Neuronal stem cell (in vitro differentiated cells): ENCODE results near the gene NPTX1.

Experiments used
- DNase-seq: peaks from one replicate; pipeline ENCODE4 v3.0.0-alpha.2; 2013; ENCODE audit warnings: low spot score
- H2AFZ ChIP-seq: one replicate; pipeline ENCODE4 v1.6.1; 2013; ENCODE audit warnings: mild to moderate bottlenecking, low read length, inconsistent platforms
- H2AK5ac ChIP-seq: 2 replicates; pipeline ENCODE4 v1.6.1; 2013; ENCODE audit warnings: low read depth, mild to moderate bottlenecking, inconsistent platforms, low read length, moderate library complexity, mixed read lengths
- H2BK120ac ChIP-seq: 2 replicates; pipeline ENCODE4 v1.6.1; 2013; ENCODE audit warnings: low read depth, mild to moderate bottlenecking, inconsistent platforms, low read length, moderate library complexity, mixed read lengths
- H2BK12ac ChIP-seq: one replicate; pipeline ENCODE4 v1.6.1; 2013; ENCODE audit warnings: low read length, inconsistent platforms
- H2BK15ac ChIP-seq: 2 replicates; pipeline ENCODE4 v1.6.1; 2013; ENCODE audit warnings: mild to moderate bottlenecking, low read length, inconsistent platforms, mixed read lengths
- H2BK5ac ChIP-seq: one replicate; pipeline ENCODE4 v1.6.1; 2013; ENCODE audit warnings: inconsistent platforms, mild to moderate bottlenecking, low read length, moderate library complexity
- H3K14ac ChIP-seq: one replicate; pipeline ENCODE4 v1.6.1; 2013; ENCODE audit warnings: low read length, inconsistent platforms
- H3K18ac ChIP-seq: 2 replicates; pipeline ENCODE4 v1.6.1; 2013; ENCODE audit warnings: low read length, inconsistent platforms
- H3K23ac ChIP-seq: 2 replicates; pipeline ENCODE4 v1.6.1; 2013; ENCODE audit warnings: low read depth, mild to moderate bottlenecking, mixed read lengths, low read length, inconsistent platforms; ENCODE audit not compliant: poor library complexity
- H3K27ac ChIP-seq: replicated peaks from 3 replicates; pipeline ENCODE4 v1.5.1; 2013; ENCODE audit warnings: low read length, inconsistent platforms
- H3K27me3 ChIP-seq, 3 experiments: 2 replicates each; pipeline ENCODE4 v1.6.1; 2013; ENCODE audit warnings: low read length in 3 of 3, mild to moderate bottlenecking in 2 of 3, inconsistent platforms in 1 of 3, low read depth in 1 of 3, mixed read lengths in 1 of 3, moderate library complexity in 1 of 3; ENCODE audit not compliant: control insufficient read depth in 3 of 3, insufficient read depth in 3 of 3
- H3K36me3 ChIP-seq, 2 donors: replicated peaks in 1 of 2; 2 replicates each; pipeline ENCODE4 v1.6.1; 2013; ENCODE audit warnings: low read length in 2 of 2; ENCODE audit not compliant: control insufficient read depth in 2 of 2, insufficient read depth in 2 of 2
- H3K4ac ChIP-seq: 2 replicates; pipeline ENCODE4 v1.6.1; 2013; ENCODE audit warnings: inconsistent platforms, mild to moderate bottlenecking, low read length, moderate library complexity
- H3K4me1 ChIP-seq, 2 donors: 1 replicate in 1 of 2; 2 replicates in 1 of 2; pipeline ENCODE4 v1.6.1; 2013; ENCODE audit warnings: low read length in 2 of 2, low read depth in 1 of 2; ENCODE audit not compliant: control insufficient read depth in 2 of 2, insufficient read depth in 1 of 2
- H3K4me2 ChIP-seq: one replicate; pipeline ENCODE4 v1.6.1; 2013; ENCODE audit warnings: mild to moderate bottlenecking, low read length, inconsistent platforms; ENCODE audit not compliant: insufficient read depth, poor library complexity, severe bottlenecking
- H3K4me3 ChIP-seq, 2 donors: 2 replicates each; pipeline ENCODE4 v1.5.1; 2013; ENCODE audit warnings: low read length in 2 of 2, mild to moderate bottlenecking in 2 of 2, inconsistent platforms in 1 of 2, moderate library complexity in 1 of 2
- H3K79me1 ChIP-seq: one replicate; pipeline ENCODE4 v1.6.1; 2013; ENCODE audit warnings: low read depth, mild to moderate bottlenecking, inconsistent platforms, low read length, moderate library complexity
- H3K9ac ChIP-seq: one replicate; pipeline ENCODE4 v1.6.1; 2013; ENCODE audit warnings: mild to moderate bottlenecking, low read depth, low read length, inconsistent platforms; ENCODE audit not compliant: poor library complexity
- H3K9me3 ChIP-seq, 2 donors: replicated peaks in 1 of 2; 2 replicates each; pipeline versions ENCODE3 to v1.6.1; 2013; ENCODE audit warnings: low read length in 2 of 2, mild to moderate bottlenecking in 2 of 2, inconsistent platforms in 1 of 2, low read depth in 1 of 2, mixed read lengths in 1 of 2, moderate library complexity in 1 of 2; ENCODE audit not compliant: control insufficient read depth in 2 of 2, insufficient read depth in 1 of 2
- H4K8ac ChIP-seq: one replicate; pipeline ENCODE4 v1.6.1; 2013; ENCODE audit warnings: low read depth, mild to moderate bottlenecking, inconsistent platforms, low read length, moderate library complexity
- H4K91ac ChIP-seq: one replicate; pipeline ENCODE4 v1.6.1; 2013; ENCODE audit warnings: low read length, low read depth, mild to moderate bottlenecking, inconsistent platforms; ENCODE audit not compliant: poor library complexity
- WGBS, 2 donors: extraction: QIAGEN DNeasy Blood & Tissue Kit; methylation state at CpG; one replicate each; pipeline ENCODE4 v1.1.7; 2013; ENCODE audit warnings: missing lambda C conversion rate in 2 of 2, mixed read lengths in 1 of 2; ENCODE audit not compliant: insufficient read length in 2 of 2, insufficient replicate concordance in 1 of 2; ENCODE audit errors: extremely low coverage in 2 of 2; 5-methylcytosine and 5-hydroxymethylcytosine counted together

NPTX1 gene

GRCh38 chr17:80428796-80429195 lies 47.6 kb downstream of the NPTX1 start:
- WGBS, 2 donors = no CpG with 5 or more reads among the region's 11 CpGs
- no peak overlapping the region for H3K27ac ChIP-seq
- H4K91ac ChIP-seq = no peak overlapping the region

GRCh38 chr17:80428363-80428762 lies 48.0 kb downstream of the NPTX1 start:
- H2AFZ ChIP-seq = no peak overlapping the region
- H3K27ac ChIP-seq = no peak overlapping the region
- no peak overlapping the region for H4K91ac ChIP-seq
- peak overlapping the region; percentile 41 for H2BK120ac ChIP-seq
- H3K14ac ChIP-seq = no peak overlapping the region
- no peak overlapping the region for H4K8ac ChIP-seq
- no peaks in the 10 kb centered on the region for H3K36me3 ChIP-seq
- H2BK5ac ChIP-seq = peak overlapping the region; percentile 77
- no peak overlapping the region for H3K4me3 ChIP-seq
- no peak overlapping the region for H2BK15ac ChIP-seq
- no peak overlapping the region for H2BK12ac ChIP-seq
- no peak overlapping the region for H2AK5ac ChIP-seq
- H3K18ac ChIP-seq = no peak overlapping the region
- peaks cover 2% of the 10 kb centered on the region for H3K79me1 ChIP-seq
- WGBS, 2 donors = no CpG with 5 or more reads among the region's 12 CpGs
- no peaks in the 10 kb centered on the region for H3K27me3 ChIP-seq
- no peak overlapping the region for H3K4me2 ChIP-seq
- no peak for DNase-seq
- H3K4ac ChIP-seq = no peak overlapping the region
- peaks cover 0 to 1% of the 10 kb centered on the region in 2 donors for H3K4me1 ChIP-seq
- peaks cover 0 to 2% of the 10 kb centered on the region in 2 donors for H3K9me3 ChIP-seq
- no peak overlapping the region for H3K23ac ChIP-seq
- no peak overlapping the region for H3K9ac ChIP-seq

More at GRCh38 chr17:80428796-80429195, 47.6 kb downstream of the NPTX1 start:
- Histone ChIP-seq H3K9ac (no peak overlapping the region), H3K36me3 (no peaks in the 10 kb centered on the region), H2BK5ac (peak overlapping the region; percentile 77), H3K14ac (no peak overlapping the region), H3K4ac (no peak overlapping the region), H3K79me1 (peaks cover 2% of the 10 kb centered on the region), H3K4me1 (peaks cover 0 to 1% of the 10 kb centered on the region in 2 donors), H2AFZ (no peak overlapping the region), H3K23ac (no peak overlapping the region), H4K8ac (no peak overlapping the region), H2AK5ac (no peak overlapping the region), H3K9me3 (no peaks in the 10 kb centered on the region), H3K18ac (peak overlapping the region; percentile 4), H3K4me2 (no peak overlapping the region), H2BK120ac (peak overlapping the region; percentile 41), H3K27me3 (no peaks in the 10 kb centered on the region), H3K4me3 (peak overlapping the region in 1 of 2 donors; percentile 37), H2BK12ac (no peak overlapping the region), H2BK15ac (no peak overlapping the region)
- no peak for DNase-seq

GRCh38 chr17:80427366-80428282 lies 48.8 kb downstream of the NPTX1 start:
- H2AK5ac ChIP-seq = no peak overlapping the region
- no peak overlapping the region for H3K27ac ChIP-seq
- H2BK15ac ChIP-seq = no peak overlapping the region
- no peak for DNase-seq
- no peak overlapping the region for H3K4ac ChIP-seq
- no peak overlapping the region for H3K23ac ChIP-seq
- no CpG with 5 or more reads among the region's 27 CpGs for WGBS, 2 donors
- H3K36me3 ChIP-seq = no peaks in the 10 kb centered on the region
- no peak overlapping the region for H2BK12ac ChIP-seq
- peaks cover 0 to 2% of the 10 kb centered on the region in 2 donors for H3K9me3 ChIP-seq
- peaks cover 0 to 1% of the 10 kb centered on the region in 2 donors for H3K4me1 ChIP-seq
- H2AFZ ChIP-seq = peak overlapping the region; percentile 80
- peaks cover 2% of the 10 kb centered on the region for H3K79me1 ChIP-seq
- H4K91ac ChIP-seq = no peak overlapping the region
- H3K4me3 ChIP-seq = no peak overlapping the region
- no peak overlapping the region for H2BK5ac ChIP-seq
- H3K9ac ChIP-seq = no peak overlapping the region
- no peaks in the 10 kb centered on the region for H3K27me3 ChIP-seq
- H3K14ac ChIP-seq = peak overlapping the region; percentile 48
- H2BK120ac ChIP-seq = no peak overlapping the region
- H3K18ac ChIP-seq = no peak overlapping the region
- H3K4me2 ChIP-seq = no peak overlapping the region
- H4K8ac ChIP-seq = no peak overlapping the region

- no CpG with 5 or more reads among the region's 24 CpGs for WGBS, 2 donors
- peak overlapping the region; percentile 5 for H3K23ac ChIP-seq
- peaks cover 2% of the 10 kb centered on the region for H3K79me1 ChIP-seq
- H2BK15ac ChIP-seq = no peak overlapping the region
- no peak overlapping the region for H4K91ac ChIP-seq
- H3K18ac ChIP-seq = peak overlapping the region; percentile 49
- H2AK5ac ChIP-seq = peak overlapping the region; percentile 46
- no peaks in the 10 kb centered on the region for H3K36me3 ChIP-seq
- H3K4me2 ChIP-seq = no peak overlapping the region
- H3K4ac ChIP-seq = no peak overlapping the region
- H3K9me3 ChIP-seq = peaks cover 0 to 2% of the 10 kb centered on the region in 2 donors
- H2BK120ac ChIP-seq = no peak overlapping the region
- no peak overlapping the region for H3K27ac ChIP-seq
- no peak overlapping the region for H3K4me3 ChIP-seq
- no peak overlapping the region for H2BK12ac ChIP-seq
- peak; percentile 76 for DNase-seq
- peak overlapping the region; percentile 55 for H3K9ac ChIP-seq
- peaks cover 0 to 1% of the 10 kb centered on the region in 2 donors for H3K4me1 ChIP-seq
- peak overlapping the region; percentile 80 for H2AFZ ChIP-seq
- H2BK5ac ChIP-seq = no peak overlapping the region
- no peaks in the 10 kb centered on the region for H3K27me3 ChIP-seq
- no peak overlapping the region for H4K8ac ChIP-seq
- no peak overlapping the region for H3K14ac ChIP-seq
Measured at GRCh38 chr17:80426671-80427326, 49.6 kb downstream of the NPTX1 start.
